GM12864 (cell line): ENCODE data around the gene TP53BP2.

Experiments used
- DNase-seq: peaks from one replicate; pipeline ENCODE4 v3.0.0-alpha.2; 2011; ENCODE audit warnings: low read depth
- H3K4me3 ChIP-seq: 2 replicates; pipeline ENCODE4 v1.5.1; 2011; ENCODE audit warnings: mild to moderate bottlenecking, low read depth, low read length, control low read depth
- TF ChIP-seq, protein P1 (sequence below): IDR thresholded peaks from 2 replicates; pipeline ENCODE4 v1.5.1; 2011; ENCODE audit warnings: low read depth, mild to moderate bottlenecking, moderate library complexity, low read length, control low read depth, inconsistent platforms; ENCODE audit errors: missing control alignments

The TP53BP2 gene

DNA sequence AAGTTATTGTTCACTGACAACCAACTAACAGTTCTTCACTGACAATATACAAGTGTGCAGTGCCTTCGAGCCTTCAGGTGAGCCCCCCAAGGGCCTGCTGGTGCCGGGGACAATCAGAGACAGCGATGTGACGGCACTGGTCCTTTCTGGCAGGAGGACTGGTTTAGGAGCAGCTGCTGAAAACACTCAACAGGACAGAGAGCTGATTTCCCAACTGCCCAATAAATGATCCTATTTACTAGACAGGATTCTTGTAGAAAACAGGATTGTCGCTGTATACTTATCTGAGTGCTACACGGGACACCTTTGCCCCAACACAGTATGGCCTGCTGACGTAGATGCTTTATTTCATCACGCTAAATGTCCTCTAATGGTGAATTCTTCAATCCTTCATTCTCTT is 65.4 kb downstream of the TP53BP2 start:
- H3K4me3 ChIP-seq, result no peak overlapping the region
- TF ChIP-seq, protein P1, sequence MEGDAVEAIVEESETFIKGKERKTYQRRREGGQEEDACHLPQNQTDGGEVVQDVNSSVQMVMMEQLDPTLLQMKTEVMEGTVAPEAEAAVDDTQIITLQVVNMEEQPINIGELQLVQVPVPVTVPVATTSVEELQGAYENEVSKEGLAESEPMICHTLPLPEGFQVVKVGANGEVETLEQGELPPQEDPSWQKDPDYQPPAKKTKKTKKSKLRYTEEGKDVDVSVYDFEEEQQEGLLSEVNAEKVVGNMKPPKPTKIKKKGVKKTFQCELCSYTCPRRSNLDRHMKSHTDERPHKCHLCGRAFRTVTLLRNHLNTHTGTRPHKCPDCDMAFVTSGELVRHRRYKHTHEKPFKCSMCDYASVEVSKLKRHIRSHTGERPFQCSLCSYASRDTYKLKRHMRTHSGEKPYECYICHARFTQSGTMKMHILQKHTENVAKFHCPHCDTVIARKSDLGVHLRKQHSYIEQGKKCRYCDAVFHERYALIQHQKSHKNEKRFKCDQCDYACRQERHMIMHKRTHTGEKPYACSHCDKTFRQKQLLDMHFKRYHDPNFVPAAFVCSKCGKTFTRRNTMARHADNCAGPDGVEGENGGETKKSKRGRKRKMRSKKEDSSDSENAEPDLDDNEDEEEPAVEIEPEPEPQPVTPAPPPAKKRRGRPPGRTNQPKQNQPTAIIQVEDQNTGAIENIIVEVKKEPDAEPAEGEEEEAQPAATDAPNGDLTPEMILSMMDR, result no peak
- no peak for DNase-seq

- TF ChIP-seq, protein P1, result no peak
These were observed 68.8 kb downstream of the TP53BP2 start for GRCh38 chr1:223776826-223777454.

DNA sequence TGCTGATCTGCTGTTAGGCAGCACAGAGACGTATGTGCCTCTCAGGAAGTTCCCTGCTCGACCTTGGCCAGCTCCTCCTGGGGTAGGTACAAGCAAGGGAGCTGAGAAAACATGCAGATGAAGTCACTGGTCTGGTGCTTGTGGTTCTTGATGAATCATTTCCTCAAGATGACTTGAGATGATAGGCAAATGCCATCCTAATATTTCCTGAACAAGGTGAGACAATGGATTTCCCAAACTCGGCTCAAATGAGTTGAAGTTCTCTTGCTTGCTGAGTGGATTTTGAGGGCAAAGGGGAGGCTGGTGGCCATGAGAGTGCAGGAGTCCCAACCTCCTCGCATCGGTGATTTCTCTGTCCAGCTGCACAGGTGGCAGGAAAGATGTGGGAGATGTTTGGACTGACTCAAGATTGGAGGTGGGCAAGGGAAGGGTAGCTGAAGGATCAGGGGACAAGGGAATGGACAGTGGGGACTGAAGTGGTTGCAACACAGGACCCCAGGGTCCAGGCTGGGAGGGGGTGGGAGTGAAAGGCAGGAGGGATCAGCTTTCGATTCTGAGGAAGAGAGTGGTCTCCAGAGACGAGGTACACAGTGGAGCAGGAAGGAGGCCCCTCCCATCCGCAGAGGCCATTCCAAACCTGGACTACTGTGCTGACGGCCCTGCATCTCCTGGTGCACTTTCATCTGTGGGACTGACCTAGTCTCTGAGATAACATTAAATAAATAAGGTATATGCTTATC is 69.5 kb downstream of the TP53BP2 start:
- no peak for DNase-seq

More at GRCh38 chr1:223776826-223777454, 68.8 kb downstream of the TP53BP2 start:
- H3K4me3 ChIP-seq, result no peak overlapping the region
- no peak for DNase-seq

GRCh38 chr1:223775711-223776074 is 70.1 kb downstream of the TP53BP2 start:
- TF ChIP-seq, protein P1, result no peak
- no peak overlapping the region for H3K4me3 ChIP-seq
- DNase-seq, result no peak

More for the DNA sequence above, 69.5 kb downstream of the TP53BP2 start:
- TF ChIP-seq, protein P1, result no peak
- H3K4me3 ChIP-seq, result no peak overlapping the region

GRCh38 chr1:223775054-223775453 is 70.7 kb downstream of the TP53BP2 start:
- DNase-seq, result no peak
- no peak overlapping the region for H3K4me3 ChIP-seq
- TF ChIP-seq, protein P1, result no peak

DNA sequence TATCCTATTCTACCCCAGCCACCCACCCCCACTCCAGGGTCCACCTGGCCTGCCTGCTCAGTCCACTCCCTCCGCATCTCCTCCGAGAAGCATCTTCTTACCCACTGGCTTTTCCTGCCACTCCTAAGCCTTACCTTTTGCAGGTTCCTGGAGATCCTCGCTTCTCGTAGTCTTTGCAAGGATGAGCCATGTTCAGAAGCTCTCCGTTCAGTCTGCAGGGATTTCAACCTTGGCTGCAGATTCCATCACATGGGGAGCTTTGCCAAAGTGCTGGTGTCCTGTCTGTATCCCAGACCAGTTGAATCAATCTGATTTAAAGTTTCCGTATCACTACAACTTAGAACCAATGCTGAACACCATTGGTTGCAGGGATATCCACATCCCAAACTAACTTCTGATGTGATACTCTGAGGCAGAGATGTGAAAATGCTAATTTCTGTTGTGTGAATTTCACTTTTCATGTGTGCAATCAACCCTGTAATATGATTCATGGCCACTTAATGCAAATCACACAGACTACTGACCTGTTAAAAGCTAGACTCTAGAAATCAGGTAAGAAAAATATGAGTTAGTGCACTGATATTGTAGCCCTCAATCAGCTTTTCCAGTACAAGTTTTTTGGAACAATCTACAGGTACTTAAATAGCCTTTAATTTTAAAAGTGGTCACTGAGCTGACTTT is 71.5 kb downstream of the TP53BP2 start:
- no peak overlapping the region for H3K4me3 ChIP-seq
- TF ChIP-seq, protein P1, result no peak
- DNase-seq, result no peak
